ENCODE measurements around the gene OR2J2. TPM values are rescaled to one million over a fixed set of nuclear protein-coding genes. Genes with fewer than 3 reads are reported as not detected.

The OR2J2 gene
- total and polyA plus RNA-seq, 9 of the 15 experiments (the other 6 are each of a cell fraction or from before 2014, with no cell fraction given) = not detected

- FAIRE-seq = no peak
- CTCF ChIA-PET (ENCODE audit: low intra/inter-chr PET ratio) = no interaction called here
These were observed 12.9 kb downstream of the OR2J2 start for GRCh38 chr6:29183594-29183993.

More at GRCh38 chr6:29183594-29183993, 12.9 kb downstream of the OR2J2 start:
- in situ Hi-C loops (cut with MboI) = no loop called here
- Histone ChIP-seq H3K9me3 (replicated peaks; ENCODE audit: control insufficient read depth, insufficient read depth, low read depth, low read length) (no peaks in the 10 kb centered on the region), H3K9me1 (ENCODE audit: control insufficient read depth, insufficient read depth, low read length) (no peaks in the 10 kb centered on the region), H4K20me1 (replicated peaks; ENCODE audit: control insufficient read depth, insufficient read depth, low read length) (no peaks in the 10 kb centered on the region), H3K27me3 (ENCODE audit: control insufficient read depth in 2 of 2, insufficient read depth in 2 of 2, low read length in 2 of 2) (no peaks in the 10 kb centered on the region), H2AFZ (ENCODE audit: low read depth, low read length) (no peak overlapping the region), H3K4me2 (ENCODE audit: insufficient read depth, low read length) (no peak overlapping the region), H3K9ac (ENCODE audit: insufficient read depth in 1 of 2, low read depth in 2 of 2, low read length in 2 of 2) (no peak overlapping the region), H3K79me2 (ENCODE audit: control insufficient read depth, insufficient read depth, low read length) (no peaks in the 10 kb centered on the region), H3K4me1 (replicated peaks in 1 of 2; ENCODE audit: control insufficient read depth in 2 of 2, insufficient read depth in 2 of 2, low read length in 2 of 2) (no peaks in the 10 kb centered on the region), H3K4me3 (no peak overlapping the region), H3K27ac (ENCODE audit: extremely low read depth, low read depth, low read length) (no peak overlapping the region), H3K36me3 (ENCODE audit: control insufficient read depth, insufficient read depth, low read length) (no peaks in the 10 kb centered on the region)
- BruUV-seq (replicated peaks) = no TSS peak
- POLR2A ChIA-PET = interaction anchor here (0.7 kb wide), 1 partner anchor 10 kb away, joined by 3 read pairs; no protein-coding TSS in a partner anchor
- 0% methylated on average over 1 of the region's 1 CpG for WGBS (ENCODE audit: insufficient coverage, low coverage, missing lambda C conversion rate)
- ATAC-seq = no peak
- DNase-seq (ENCODE audit: extremely low read depth in 1 of 4, low spot score in 3 of 4) = no peak
- intact Hi-C loops (cut with micrococcal nuclease) = no loop called here
- TF ChIP-seq JUND (IDR thresholded peaks at IDR 0.05; ENCODE audit: borderline replicate concordance, low read depth, low read length) (peak; percentile 19; the same call in 1 of the 2 replicates), JUND (tag; IDR thresholded peaks at IDR 0.05; ENCODE audit: borderline replicate concordance, low read depth, low read length) (no peak), ARID1B (IDR thresholded peaks at IDR 0.05) (0 out of 2 replicates have a peak, but pooled peaks have one; percentile 7), FOSL1 (tag; conservative IDR thresholded peaks at IDR 0.05) (peak; percentile 71), MBD1 (CRISPR knock-in tag; IDR thresholded peaks at IDR 0.05) (no peak)
